Measurements from ENCODE around the gene HIVEP2.

Gene HIVEP2, protein sequence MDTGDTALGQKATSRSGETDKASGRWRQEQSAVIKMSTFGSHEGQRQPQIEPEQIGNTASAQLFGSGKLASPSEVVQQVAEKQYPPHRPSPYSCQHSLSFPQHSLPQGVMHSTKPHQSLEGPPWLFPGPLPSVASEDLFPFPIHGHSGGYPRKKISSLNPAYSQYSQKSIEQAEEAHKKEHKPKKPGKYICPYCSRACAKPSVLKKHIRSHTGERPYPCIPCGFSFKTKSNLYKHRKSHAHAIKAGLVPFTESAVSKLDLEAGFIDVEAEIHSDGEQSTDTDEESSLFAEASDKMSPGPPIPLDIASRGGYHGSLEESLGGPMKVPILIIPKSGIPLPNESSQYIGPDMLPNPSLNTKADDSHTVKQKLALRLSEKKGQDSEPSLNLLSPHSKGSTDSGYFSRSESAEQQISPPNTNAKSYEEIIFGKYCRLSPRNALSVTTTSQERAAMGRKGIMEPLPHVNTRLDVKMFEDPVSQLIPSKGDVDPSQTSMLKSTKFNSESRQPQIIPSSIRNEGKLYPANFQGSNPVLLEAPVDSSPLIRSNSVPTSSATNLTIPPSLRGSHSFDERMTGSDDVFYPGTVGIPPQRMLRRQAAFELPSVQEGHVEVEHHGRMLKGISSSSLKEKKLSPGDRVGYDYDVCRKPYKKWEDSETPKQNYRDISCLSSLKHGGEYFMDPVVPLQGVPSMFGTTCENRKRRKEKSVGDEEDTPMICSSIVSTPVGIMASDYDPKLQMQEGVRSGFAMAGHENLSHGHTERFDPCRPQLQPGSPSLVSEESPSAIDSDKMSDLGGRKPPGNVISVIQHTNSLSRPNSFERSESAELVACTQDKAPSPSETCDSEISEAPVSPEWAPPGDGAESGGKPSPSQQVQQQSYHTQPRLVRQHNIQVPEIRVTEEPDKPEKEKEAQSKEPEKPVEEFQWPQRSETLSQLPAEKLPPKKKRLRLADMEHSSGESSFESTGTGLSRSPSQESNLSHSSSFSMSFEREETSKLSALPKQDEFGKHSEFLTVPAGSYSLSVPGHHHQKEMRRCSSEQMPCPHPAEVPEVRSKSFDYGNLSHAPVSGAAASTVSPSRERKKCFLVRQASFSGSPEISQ (N-terminal part only)

GRCh38 chr6:142945049-142945445, at the start of gene HIVEP2:
Gene HIVEP2, minus strand, starts transcription at chr6:142945176. Its CDS starts 170,438 bp downstream, at chr6:142774738.
- DNase-seq: peak; percentile 87

DNA sequence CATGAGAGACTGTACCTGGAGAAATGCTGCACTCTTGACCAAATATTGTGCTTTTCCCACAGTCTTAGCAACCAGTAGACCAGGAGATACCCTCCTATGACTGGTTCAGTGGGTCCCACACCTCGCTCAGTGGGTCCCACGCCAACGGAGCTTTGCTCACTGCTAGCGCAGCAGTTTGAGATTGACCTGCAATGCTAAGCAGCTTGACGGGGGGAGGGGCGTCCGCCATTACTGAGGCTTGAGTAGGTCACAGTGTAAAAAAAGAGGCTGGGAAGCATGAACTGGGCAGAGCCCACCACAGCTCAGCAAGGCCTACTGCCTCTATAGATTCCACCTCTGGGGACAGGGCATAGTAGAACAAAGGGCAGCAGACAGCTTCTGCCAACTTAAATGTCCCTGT, 49.0 kb upstream of the HIVEP2 start:
- DNase-seq: no peak

- no peak for DNase-seq
Observed at GRCh38 chr6:142987490-142987889, 42.5 kb upstream of the HIVEP2 start.

GRCh38 chr6:142985281-142985680, 40.3 kb upstream of the HIVEP2 start:
- DNase-seq: no peak

- no peak for DNase-seq
Observed at GRCh38 chr6:142984386-142984785, 39.4 kb upstream of the HIVEP2 start.

DNA sequence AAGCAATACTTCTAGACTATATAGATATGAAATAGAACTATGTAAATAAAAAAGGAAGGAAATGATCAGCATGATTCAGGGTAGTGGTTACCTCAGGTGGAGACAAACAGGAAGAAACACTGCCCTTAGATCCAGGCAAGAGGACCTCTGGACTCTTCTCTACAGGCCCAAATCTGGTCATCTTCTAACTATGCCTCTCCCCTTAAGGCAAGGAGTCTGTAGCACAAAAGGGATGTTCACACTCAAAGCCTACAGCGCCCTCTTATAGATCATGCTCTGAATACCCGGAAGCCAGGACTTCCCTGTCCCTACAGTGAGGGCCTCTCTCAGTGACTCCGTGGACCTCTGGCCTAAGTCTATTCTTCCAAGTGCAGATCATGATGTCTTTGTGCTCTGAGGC, 30.4 kb upstream of the HIVEP2 start:
- DNase-seq: peak; percentile 21

DNA sequence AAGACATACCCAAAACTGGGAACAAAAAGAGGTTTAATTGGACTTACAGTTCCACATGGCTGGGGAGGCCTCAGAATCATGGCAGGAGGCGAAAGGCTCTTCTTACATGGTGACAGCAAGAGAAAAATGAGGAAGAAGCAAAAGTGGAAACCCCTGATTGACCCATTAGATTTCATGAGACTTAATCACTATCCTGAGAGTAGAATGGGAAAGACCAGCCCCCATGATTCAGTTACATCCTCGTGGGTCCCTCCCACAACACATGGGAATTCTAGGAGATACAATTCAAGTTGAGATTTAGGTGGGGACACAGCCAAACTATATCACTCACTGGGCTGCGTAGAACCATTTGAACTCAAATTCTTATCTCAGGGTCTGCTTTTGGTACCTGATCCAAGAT, 26.0 kb upstream of the HIVEP2 start:
- peak; percentile 47 for DNase-seq

- DNase-seq: no peak
Observed at GRCh38 chr6:142968601-142969000, 23.6 kb upstream of the HIVEP2 start.

GRCh38 chr6:142966294-142966693, 21.3 kb upstream of the HIVEP2 start:
- DNase-seq: no peak

- DNase-seq: no peak
Observed at GRCh38 chr6:142965164-142965563, 20.2 kb upstream of the HIVEP2 start.

DNA sequence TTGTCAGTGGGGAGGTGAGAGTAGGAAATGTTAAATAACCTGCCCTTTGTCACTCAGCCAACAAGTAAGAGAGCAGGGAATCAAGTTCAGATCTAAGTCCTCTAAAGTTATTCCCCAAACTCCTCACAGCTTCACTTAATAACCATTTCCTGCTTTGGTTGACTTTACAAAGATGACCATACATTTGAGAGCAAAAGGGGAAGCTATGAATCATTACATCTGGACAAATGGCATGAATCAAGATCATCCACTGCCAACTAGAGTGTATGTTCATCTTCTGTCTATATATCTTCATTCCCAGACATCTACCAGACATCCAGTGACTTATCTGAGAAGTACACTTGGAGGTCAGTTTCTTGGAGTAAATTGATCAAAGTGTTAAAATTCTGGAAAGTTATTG, 15.1 kb upstream of the HIVEP2 start:
- peak; percentile 80 for DNase-seq

DNA sequence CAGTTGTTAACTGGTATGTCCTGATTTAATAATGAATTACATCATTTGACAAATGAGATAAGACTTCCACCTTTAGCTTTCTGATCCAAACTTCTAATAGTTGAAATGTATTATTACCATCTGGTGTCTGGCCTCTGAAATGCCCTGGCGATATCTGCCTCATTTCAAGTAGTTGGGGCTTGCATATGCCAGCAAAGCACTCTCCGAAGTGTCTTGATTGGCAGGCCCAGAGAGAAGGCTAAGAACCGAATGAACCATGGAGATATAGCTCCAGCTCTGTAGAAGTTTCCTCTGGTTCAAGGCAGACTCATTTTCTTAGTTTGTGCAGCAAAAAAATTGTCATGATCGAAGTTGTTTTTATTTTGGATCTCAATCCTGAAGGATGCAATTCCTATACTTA, 13.4 kb upstream of the HIVEP2 start:
- DNase-seq: no peak

DNA sequence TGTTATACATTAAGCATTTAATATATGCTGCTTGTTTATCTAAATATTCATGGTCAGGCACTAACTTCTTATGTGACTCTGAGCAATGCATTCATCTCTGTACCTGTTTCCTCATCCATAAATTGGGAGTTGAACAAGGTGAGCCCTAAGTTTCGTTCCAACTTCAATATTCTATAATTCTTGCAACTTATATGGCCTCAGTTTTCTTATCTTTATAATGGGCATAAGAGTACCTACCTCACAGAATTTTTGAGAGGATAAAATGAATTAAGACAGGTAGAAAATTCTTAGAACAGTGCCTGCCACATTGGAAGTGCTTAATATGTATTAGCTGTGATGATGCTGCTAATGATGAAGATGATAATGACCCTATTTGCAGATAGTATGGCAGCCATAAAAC, 11.8 kb upstream of the HIVEP2 start:
- DNase-seq: no peak

DNA sequence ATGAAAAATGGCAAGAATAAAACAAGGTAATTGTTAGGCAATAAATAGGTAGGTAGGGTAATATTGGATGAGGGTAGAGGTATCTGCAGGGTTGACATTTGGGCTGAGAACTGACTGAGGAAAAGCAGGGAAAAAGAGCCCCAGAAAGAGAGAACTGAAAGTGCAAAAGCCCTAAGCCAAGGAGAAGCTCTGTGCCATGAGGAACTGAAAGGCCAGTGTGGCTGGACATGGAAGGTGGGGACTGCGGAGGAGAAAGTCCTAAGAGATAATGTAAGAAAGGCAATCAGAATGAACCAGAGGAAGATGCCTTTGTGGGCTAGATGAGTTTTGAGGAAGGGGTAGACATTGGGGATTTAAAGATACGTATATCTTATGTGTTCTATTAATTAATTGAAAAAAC, 9.9 kb upstream of the HIVEP2 start:
- DNase-seq: peak; percentile 86

DNA sequence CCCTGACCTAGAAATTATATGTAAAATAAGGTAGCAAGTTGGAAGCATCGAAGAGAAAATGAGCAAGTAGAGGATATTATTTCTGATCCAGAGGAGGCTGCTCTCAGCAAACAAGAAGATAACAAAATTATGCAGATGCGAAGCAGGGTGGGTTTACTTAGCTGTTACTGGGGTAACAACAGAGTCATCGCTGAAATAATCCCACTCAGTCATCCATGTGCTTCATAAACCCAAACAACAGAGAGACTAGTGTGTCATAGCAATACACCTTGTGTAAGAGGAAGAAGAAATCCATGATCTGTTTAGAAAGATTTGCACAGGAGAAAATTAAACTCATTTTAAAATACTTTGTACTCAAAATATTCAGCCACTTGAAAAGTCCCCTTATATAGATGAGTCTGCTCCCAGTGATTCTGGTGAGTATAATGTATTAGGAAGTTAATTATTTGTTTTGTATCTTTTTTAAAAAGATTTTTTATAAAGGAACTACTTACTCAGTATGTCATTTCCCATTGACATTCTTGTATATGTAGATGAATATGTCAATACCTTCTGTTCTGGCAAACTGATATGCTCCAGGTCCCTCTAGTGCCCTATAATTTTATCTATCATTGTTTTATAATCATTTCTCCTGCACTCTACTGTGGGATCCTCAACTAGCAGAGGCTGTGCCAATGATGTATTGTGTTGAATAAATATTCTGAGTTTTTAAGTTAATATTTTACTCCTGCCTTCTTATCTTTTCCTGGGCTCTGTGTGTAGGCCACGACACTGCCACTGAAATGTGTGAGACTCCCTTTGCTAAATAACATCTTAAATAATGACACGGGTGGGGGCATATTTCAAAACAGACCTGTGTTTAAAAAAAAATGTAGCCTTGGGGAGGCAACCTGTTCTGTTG, 8.6 kb upstream of the HIVEP2 start:
- peak; percentile 12 for DNase-seq

DNA sequence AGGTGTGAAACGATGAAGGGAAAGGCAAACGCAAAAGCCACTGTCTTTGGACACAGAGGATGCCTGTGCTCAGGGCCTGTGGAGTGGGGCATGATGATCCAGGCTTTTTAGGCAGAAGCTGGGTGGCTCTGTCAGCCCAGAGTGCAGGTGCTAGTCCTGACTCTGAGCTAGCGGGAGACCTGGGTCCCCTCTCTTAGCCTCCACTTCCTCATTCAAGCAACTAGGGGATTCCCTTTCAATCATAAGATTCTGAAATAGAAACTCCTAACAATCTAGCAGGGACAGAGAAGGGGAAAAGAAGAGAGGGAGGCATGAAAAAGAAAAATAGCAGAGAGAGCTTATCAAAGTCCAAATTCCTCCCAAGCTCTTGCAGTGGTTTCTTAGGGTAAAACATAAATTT, 7.6 kb upstream of the HIVEP2 start:
- DNase-seq: peak; percentile 41

DNA sequence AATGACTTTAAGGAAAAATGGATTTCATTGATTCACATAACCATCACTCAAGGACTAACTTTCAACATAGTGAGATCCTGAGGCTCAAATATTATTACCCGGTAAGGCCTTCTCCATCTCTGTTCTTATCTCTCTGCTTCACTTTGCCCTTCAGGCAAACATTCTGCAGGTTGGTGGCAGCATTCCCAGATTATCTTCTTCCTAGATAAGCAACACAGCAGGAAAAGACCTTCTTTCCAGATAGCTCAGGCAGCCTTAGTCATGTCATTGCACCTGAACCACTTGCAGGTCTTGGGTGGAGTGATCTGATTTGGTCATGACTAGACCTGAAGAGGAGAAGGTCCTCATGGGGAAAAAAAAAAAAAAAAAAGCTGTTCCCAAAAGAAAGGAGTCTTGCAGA, 5.3 kb upstream of the HIVEP2 start:
- DNase-seq: no peak

GRCh38 chr6:142947714-142948480, 2.9 kb upstream of the HIVEP2 start:
- DNase-seq: peak; percentile 95

- peak; percentile 86 for DNase-seq
Observed at GRCh38 chr6:142946924-142947713, 2.1 kb upstream of the HIVEP2 start.

- DNase-seq: peak; percentile 98
Observed at GRCh38 chr6:142946181-142946923, 1.4 kb upstream of the HIVEP2 start.
